Mammary epithelial cell (primary cell): ENCODE measurements around the gene LONRF2.

ENCODE experiments used
- EZH2 ChIP-seq: IDR thresholded peaks from 2 replicates; pipeline ENCODE4 v1.6.1; 2012; ENCODE audit warnings: low read length, inconsistent platforms, borderline replicate concordance
- TF ChIP-seq, protein P1 (sequence below), 2 donors: IDR thresholded peaks in 1 of 2; conservative IDR thresholded peaks in 1 of 2; 2 replicates each; pipeline ENCODE4 v1.5.1; 2011 to 2012; ENCODE audit warnings: inconsistent platforms in 2 of 2, low read length in 2 of 2, mild to moderate bottlenecking in 2 of 2, control low read depth in 1 of 2, low read depth in 1 of 2; ENCODE audit not compliant: insufficient read depth in 1 of 2; ENCODE audit errors: extremely low read depth in 1 of 2

DNA sequence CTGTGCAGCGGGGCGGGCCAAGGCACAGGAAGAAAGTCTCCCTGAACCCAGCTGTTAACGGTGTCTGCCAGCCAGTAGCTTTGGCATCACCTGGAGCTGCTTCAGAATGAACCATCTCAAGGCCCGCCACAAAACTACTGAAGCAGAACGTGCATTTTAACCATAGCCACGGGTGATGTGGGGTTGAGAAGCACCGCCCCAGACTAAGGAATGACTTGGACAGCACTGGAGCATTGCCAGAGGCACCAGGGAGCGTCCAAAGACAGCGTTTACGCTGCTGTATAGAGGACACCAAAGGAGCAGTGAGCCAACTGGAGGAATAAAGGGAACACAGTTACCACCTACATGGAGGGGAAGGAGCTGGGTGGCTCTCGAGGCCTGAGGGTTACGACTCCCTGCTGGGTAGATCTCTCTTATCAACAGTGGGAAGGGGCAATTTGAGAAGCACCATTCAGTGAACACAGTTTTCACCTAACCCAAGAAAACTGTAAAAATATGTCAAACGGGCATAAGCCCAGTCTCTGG lies 28.4 kb upstream of the LONRF2 start:
- TF ChIP-seq, protein P1, sequence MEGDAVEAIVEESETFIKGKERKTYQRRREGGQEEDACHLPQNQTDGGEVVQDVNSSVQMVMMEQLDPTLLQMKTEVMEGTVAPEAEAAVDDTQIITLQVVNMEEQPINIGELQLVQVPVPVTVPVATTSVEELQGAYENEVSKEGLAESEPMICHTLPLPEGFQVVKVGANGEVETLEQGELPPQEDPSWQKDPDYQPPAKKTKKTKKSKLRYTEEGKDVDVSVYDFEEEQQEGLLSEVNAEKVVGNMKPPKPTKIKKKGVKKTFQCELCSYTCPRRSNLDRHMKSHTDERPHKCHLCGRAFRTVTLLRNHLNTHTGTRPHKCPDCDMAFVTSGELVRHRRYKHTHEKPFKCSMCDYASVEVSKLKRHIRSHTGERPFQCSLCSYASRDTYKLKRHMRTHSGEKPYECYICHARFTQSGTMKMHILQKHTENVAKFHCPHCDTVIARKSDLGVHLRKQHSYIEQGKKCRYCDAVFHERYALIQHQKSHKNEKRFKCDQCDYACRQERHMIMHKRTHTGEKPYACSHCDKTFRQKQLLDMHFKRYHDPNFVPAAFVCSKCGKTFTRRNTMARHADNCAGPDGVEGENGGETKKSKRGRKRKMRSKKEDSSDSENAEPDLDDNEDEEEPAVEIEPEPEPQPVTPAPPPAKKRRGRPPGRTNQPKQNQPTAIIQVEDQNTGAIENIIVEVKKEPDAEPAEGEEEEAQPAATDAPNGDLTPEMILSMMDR (conservative IDR thresholded peaks at IDR 0.05 in 1 of 2, IDR thresholded peaks at IDR 0.05 in 1 of 2; ENCODE audit: extremely low read depth in 1 of 2, insufficient read depth in 1 of 2, low read depth in 1 of 2, low read length in 2 of 2) = no peak
- no peak for TF ChIP-seq EZH2
